Adrenal gland (tissue), 12 donors: ENCODE data around the gene SYT1. TPM values are rescaled to one million over a fixed set of nuclear protein-coding genes. Genes with fewer than 3 reads are reported as not detected.

Source experiments
- DNase-seq, 7 donors: peaks; one replicate each; pipeline ENCODE4 v3.0.0-alpha.2; 2019 to 2020
- H3K27ac ChIP-seq, 5 donors: fragments of 200-600 bp; sonication (generic) in 4 of 5; 1 replicate in 3 of 5; 2 replicates in 2 of 5; pipeline versions ENCODE4 v1.5.1 to v1.8.0; 2016 to 2020; ENCODE audit warnings: mild to moderate bottlenecking in 1 of 5
- H3K27me3 ChIP-seq: fragments of 200-600 bp; 2 replicates; pipeline ENCODE4 v1.8.0; 2021
- H3K36me3 ChIP-seq, 2 donors: fragments of 200-600 bp; replicated peaks in 1 of 2; 1 replicate in 1 of 2; 2 replicates in 1 of 2; pipeline versions ENCODE4 v1.5.1 to v1.8.0; 2018 to 2022
- H3K4me1 ChIP-seq, 2 donors: fragments of 200-600 bp; replicated peaks in 1 of 2; 1 replicate in 1 of 2; 2 replicates in 1 of 2; pipeline versions ENCODE4 v1.5.1 to v1.8.0; 2018 to 2021
- H3K4me3 ChIP-seq, 4 donors: fragments of 200-600 bp; sonication (generic) in 3 of 4; one replicate each; pipeline ENCODE4 v1.5.1; 2016 to 2018
- H3K9me3 ChIP-seq, 3 donors: fragments of 200-600 bp; sonication (generic) in 1 of 3; replicated peaks in 1 of 3; 1 replicate in 2 of 3; 2 replicates in 1 of 3; pipeline versions ENCODE4 v1.5.1 to v1.8.0; 2016 to 2021
- POLR2A ChIP-seq, 2 donors: fragments of 450-650 bp; IDR thresholded peaks; one replicate each; pipeline ENCODE4 v1.6.1; 2017; ENCODE audit warnings: antibody characterized with exemption in 2 of 2, mild to moderate bottlenecking in 2 of 2, moderate library complexity in 1 of 2
- WGBS, 4 donors: extraction: QIAGEN DNeasy Blood & Tissue Kit in 2 of 4; methylation state at CpG; one replicate each; pipeline versions ENCODE4 v1.1.5 to v1.1.7; 2013 to 2017; 5-methylcytosine and 5-hydroxymethylcytosine counted together
- intact Hi-C, 2 donors: fragments of 100-400 bp; cut with DNase I; formaldehyde crosslinking; loops; one replicate each; pipeline versions ENCODE4 v1.14.1 to v1.15.0; 2022 to 2023
- polyA plus RNA-seq, 3 donors: library from polyadenylated mRNA; stranded (reverse); fragments of 200-250 nt in 2 of 3; fragments of 350-450 nt in 1 of 3; fragmentation: Illumina TruSeq in 1 of 3; extraction: RNeasy Lipid Tissue Mini Kit (QIAGEN cat#74804) in 1 of 3; gene quantifications; one replicate each; pipeline ENCODE4 v1.2.3, GENCODE V29; 2013 to 2014
- total RNA-seq, 9 donors: library from RNA; depleted of rRNA in 4 of 9; stranded (reverse); fragments of >200 nt in 4 of 9; fragments of 120-200 nt in 1 of 9; fragmentation: NEBNext Ultra II Directional in 1 of 9; extraction: Animal tissue kit (Norgen Biotek cat#: 25700) in 1 of 9; gene quantifications; one replicate each; pipeline versions ENCODE4 v1.1.0 to v1.2.4, GENCODE V29; 2013 to 2023
- TF ChIP-seq, protein P1 (sequence below), 6 experiments: fragments of 450-650 bp in 4 of 6; fragments of 200-600 bp in 2 of 6; sonication (generic) in 1 of 6; IDR thresholded peaks; 1 replicate in 5 of 6; 2 replicates in 1 of 6; pipeline versions ENCODE4 v1.5.1 to v1.8.0; 2016 to 2021; ENCODE audit warnings: antibody characterized with exemption in 6 of 6, mild to moderate bottlenecking in 2 of 6, moderate library complexity in 1 of 6
- donor health status: healthy with polysubstance abuse.
- donor health status: Bipolar disorder and iron deficiency.
- donor health status: DM: yes; HTN: yes; CAD: no.
- donor health status: DM: no; HTN: no; CAD: no.
- donor health status: DM: no; HTN: no; CAD: no.
- donor health status: DM: yes; HTN: yes; CAD: no.

Gene SYT1
- total and polyA plus RNA-seq, 12 donors: 0.42 to 22.3 (median 4.6) TPM

DNA sequence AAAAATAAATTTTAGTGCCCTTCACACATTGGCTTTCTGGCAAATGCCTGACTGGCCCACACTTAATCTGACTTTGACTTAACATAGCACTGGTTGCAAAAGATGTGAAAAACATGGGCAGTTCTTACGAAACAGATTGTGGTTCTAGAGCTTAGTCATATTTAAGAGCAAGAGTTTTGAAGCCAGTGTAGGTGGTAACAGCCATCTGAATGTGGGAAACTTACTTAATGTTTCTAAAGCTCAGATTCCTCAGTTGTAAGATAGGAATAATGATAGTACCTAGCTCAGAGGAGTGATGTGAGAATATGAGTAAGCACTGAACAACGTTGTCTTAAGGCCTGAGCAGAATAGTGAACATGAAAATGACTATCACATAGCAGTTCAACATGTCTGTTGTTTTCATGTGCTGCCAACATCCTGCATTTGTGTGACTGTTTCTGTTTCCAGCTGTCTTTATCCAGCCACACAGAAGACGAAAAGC is 262.7 kb downstream of the SYT1 start:
- Histone ChIP-seq H3K36me3 (no peaks in the 10 kb centered on the region), H3K9me3 (no peaks in the 10 kb centered on the region), H3K4me3 (no peak overlapping the region), H3K4me1 (no peaks in the 10 kb centered on the region), H3K27me3 (no peaks in the 10 kb centered on the region), H3K27ac (no peak overlapping the region)
- DNase-seq: no peak
- TF ChIP-seq POLR2A (IDR thresholded peaks at IDR 0.05): no peak
- TF ChIP-seq, protein P1, sequence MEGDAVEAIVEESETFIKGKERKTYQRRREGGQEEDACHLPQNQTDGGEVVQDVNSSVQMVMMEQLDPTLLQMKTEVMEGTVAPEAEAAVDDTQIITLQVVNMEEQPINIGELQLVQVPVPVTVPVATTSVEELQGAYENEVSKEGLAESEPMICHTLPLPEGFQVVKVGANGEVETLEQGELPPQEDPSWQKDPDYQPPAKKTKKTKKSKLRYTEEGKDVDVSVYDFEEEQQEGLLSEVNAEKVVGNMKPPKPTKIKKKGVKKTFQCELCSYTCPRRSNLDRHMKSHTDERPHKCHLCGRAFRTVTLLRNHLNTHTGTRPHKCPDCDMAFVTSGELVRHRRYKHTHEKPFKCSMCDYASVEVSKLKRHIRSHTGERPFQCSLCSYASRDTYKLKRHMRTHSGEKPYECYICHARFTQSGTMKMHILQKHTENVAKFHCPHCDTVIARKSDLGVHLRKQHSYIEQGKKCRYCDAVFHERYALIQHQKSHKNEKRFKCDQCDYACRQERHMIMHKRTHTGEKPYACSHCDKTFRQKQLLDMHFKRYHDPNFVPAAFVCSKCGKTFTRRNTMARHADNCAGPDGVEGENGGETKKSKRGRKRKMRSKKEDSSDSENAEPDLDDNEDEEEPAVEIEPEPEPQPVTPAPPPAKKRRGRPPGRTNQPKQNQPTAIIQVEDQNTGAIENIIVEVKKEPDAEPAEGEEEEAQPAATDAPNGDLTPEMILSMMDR (IDR thresholded peaks at IDR 0.05): no peak
- intact Hi-C loops: no loop called here
- WGBS, 4 donors: 42 to 56% (median 50%) methylated on average over 3 of the region's 3 CpGs

DNA sequence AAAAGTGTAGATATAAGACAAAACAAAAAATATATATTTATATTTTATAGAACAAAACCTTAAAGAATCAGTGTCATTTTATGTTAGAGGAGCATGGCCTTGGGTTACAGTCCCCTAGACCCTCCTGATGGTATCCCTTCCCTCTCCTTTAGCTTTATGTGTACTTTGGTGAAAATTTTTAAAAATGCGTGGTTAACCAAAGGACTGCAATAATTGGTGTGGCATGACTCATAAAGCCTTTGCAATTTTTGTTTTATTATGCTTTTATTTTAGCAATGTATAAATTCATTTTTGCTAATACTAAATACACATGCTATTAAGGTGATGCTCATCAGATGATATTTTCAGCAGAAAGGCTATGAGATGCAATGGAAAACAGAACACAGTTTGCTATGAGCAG is 264.4 kb downstream of the SYT1 start:
- H3K4me1 ChIP-seq: no peaks in the 10 kb centered on the region
- DNase-seq: no peak
- no peak overlapping the region for H3K27ac ChIP-seq
- no peaks in the 10 kb centered on the region for H3K36me3 ChIP-seq
- no peak overlapping the region for H3K4me3 ChIP-seq
- WGBS, 4 donors: 66 to 89% (median 77%) methylated on average over 1 of the region's 1 CpG
- intact Hi-C loops: no loop called here
- H3K9me3 ChIP-seq: no peaks in the 10 kb centered on the region
- TF ChIP-seq, protein P1 (IDR thresholded peaks at IDR 0.05): no peak
- no peak for TF ChIP-seq POLR2A (IDR thresholded peaks at IDR 0.05)
- no peaks in the 10 kb centered on the region for H3K27me3 ChIP-seq

DNA sequence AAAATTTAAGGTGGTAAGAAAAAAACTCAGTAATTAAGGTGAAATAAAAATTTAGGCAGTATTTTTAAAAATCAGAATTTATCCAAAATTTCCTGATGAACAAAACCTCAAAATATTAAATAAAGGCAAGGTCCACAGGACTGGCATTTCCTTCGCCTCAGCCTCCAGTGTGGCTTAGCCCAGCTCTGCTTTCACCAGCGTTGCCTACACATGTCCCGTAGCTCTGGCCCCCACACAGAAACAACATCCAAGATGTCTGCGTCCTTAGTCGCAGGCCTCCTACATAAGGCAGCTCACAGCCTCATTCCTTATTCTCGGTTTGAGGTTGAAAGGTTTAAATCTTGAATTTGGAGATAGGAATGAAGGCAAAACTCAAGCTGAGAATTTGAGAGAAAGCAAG is 274.3 kb downstream of the SYT1 start:
- no peaks in the 10 kb centered on the region for H3K9me3 ChIP-seq
- H3K36me3 ChIP-seq: no peaks in the 10 kb centered on the region
- H3K4me1 ChIP-seq: no peaks in the 10 kb centered on the region
- WGBS, 4 donors: 76 to 90% (median 84%) methylated on average over 6 of the region's 6 CpGs
- TF ChIP-seq POLR2A (IDR thresholded peaks at IDR 0.05): no peak
- TF ChIP-seq, protein P1 (IDR thresholded peaks at IDR 0.05): no peak
- H3K27ac ChIP-seq: no peak overlapping the region
- intact Hi-C loops: no loop called here
- DNase-seq: no peak
- H3K4me3 ChIP-seq: no peak overlapping the region
- H3K27me3 ChIP-seq: no peaks in the 10 kb centered on the region

DNA sequence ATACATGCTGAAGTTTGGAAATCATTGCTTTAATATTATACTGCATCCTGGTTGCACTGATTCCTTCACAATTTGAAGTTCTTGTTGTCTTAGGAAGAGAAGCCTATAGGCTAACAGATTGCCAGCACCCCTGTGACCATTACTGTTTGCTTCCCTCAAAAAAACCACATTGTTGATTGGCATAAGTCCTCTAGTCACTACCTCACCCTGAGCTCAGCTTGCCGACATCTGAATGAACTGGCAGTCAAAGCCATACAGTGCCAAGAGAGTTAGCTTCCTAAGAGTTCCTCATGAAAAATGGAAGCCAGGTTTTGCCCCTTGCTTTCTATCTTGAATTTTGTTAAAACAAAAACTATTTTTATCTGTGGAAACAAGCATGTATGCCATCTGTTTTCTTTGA is 276.1 kb downstream of the SYT1 start:
- no peak overlapping the region for H3K4me3 ChIP-seq
- no peaks in the 10 kb centered on the region for H3K36me3 ChIP-seq
- H3K9me3 ChIP-seq: no peaks in the 10 kb centered on the region
- intact Hi-C loops: no loop called here
- no peak overlapping the region for H3K27ac ChIP-seq
- WGBS, 4 donors: 83 to 88% (median 86%) methylated on average over 1 of the region's 1 CpG
- no peaks in the 10 kb centered on the region for H3K4me1 ChIP-seq
- TF ChIP-seq POLR2A (IDR thresholded peaks at IDR 0.05): no peak
- TF ChIP-seq, protein P1 (IDR thresholded peaks at IDR 0.05): no peak
- no peak for DNase-seq
- H3K27me3 ChIP-seq: no peaks in the 10 kb centered on the region
